ENCODE results near the gene HOXA13. TPM values are rescaled to one million over a fixed set of nuclear protein-coding genes. Genes with fewer than 3 reads are reported as not detected.
A peak's percentile ranks its signal among the peaks of the same experiment; 100 is the strongest.

Gene HOXA13
- total RNA-seq, 4 donors from 2014 or later, result 0.63 to 1.5 (median 0.72) TPM

DNA sequence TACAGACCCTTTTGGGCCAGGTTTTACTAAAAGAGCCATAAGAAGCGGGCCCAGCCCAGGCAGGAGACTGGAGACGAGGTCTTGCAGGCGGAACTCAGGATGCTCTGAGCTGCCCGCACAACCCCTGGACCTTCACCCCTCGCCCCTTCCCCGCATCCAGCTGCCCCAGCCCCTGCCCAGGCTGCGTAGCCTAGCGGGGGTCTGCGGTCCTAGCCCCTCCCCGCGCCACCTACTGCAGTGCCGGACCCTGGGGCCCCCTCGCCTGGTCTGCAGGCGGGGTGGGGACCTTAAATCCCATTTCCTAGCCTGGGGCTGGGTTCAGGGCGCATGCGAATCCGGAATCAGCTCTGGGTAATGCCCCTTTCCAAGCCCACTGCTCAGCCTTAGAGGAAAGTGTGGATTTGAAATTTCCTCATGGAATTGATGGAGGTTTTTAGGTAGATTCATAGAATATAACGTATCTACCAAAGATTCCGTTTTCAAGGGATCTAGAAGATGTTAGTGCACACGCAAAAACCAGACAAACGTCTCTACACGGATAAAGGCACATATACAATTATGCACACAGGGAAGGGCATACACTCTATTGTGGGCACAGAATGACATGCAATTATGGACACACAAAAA is 47.0 kb downstream of the HOXA13 start:
- 38 to 52% methylated on average over 17 to 19 of the region's 22 CpGs for WGBS, 2 donors
- Histone ChIP-seq H3K36me3 (no peaks in the 10 kb centered on the region), H3K4me1 (peaks cover 0 to 77% (median 21%) of the 10 kb centered on the region in 4 donors), H3K27me3 (peaks cover 0 to 97% of the 10 kb centered on the region in 2 donors), H3K9me3 (no peaks in the 10 kb centered on the region), H3K4me3 (peak overlapping the region; percentile 38 to 58 (median 42)), H3K27ac (peak overlapping the region; percentile 60 to 88 (median 88))
- TF ChIP-seq EP300 (IDR thresholded peaks at IDR 0.05) (no peak), POLR2A (IDR thresholded peaks at IDR 0.05) (no peak)
- TF ChIP-seq, protein P1, sequence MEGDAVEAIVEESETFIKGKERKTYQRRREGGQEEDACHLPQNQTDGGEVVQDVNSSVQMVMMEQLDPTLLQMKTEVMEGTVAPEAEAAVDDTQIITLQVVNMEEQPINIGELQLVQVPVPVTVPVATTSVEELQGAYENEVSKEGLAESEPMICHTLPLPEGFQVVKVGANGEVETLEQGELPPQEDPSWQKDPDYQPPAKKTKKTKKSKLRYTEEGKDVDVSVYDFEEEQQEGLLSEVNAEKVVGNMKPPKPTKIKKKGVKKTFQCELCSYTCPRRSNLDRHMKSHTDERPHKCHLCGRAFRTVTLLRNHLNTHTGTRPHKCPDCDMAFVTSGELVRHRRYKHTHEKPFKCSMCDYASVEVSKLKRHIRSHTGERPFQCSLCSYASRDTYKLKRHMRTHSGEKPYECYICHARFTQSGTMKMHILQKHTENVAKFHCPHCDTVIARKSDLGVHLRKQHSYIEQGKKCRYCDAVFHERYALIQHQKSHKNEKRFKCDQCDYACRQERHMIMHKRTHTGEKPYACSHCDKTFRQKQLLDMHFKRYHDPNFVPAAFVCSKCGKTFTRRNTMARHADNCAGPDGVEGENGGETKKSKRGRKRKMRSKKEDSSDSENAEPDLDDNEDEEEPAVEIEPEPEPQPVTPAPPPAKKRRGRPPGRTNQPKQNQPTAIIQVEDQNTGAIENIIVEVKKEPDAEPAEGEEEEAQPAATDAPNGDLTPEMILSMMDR (IDR thresholded peaks at IDR 0.05), result no peak
- no peak for DNase-seq (ENCODE audit: low spot score in 2 of 2)

DNA sequence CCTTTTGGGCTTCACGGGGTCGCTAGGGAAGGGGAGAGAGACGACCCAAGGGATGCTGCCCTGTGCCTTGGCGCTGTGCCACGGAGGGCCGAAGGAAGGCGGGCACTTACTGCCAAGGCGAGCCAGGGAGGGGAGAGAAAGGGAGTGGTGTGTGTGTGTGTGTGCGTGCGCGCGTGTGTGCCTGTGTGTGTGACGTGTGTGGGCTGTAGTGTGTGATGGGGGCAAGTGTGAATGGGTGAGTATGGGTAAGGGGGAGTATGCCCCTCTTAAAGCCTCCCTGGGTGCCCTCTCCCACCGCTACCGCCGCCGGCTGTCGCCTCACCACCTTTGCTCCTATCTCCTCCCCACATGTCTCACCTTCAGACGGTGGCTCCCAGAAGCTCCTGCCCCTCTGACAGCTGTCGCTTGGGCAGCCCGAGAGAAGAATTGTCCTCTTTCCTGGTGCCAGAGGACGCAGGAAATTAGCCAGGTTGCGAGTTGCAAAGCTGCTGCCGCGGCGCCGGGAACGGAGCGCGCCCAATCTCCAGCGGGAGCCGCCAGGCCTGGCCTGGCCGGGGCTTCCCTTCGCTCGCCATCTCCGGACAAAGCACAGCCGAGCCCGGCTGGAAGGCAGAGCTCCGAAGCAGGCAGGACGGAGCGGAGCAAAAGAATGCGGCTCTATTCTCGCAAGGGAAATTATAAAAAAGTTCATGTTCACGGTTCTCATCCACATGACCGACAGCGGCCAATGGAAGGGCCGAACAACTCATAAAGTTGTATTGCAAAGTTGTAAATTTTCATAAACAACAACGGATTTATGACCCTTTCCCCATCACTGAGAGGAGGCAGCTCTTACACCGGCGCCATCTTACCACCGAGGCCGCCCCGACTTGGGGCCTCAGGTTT is 47.7 kb downstream of the HOXA13 start, which contains the start of gene HOXA3:
HOXA3 (minus strand) TSS at position 653 of the 885 bp plus-strand sequence. CDS start 41,943 bp downstream, outside the sequence.
- Histone ChIP-seq H3K27me3 (peaks cover 0 to 98% of the 10 kb centered on the region in 2 donors), H3K36me3 (no peaks in the 10 kb centered on the region), H3K27ac (peak within 1 kb of the TSS; percentile 60 to 88 (median 88)), H3K9me3 (no peaks in the 10 kb centered on the region), H3K4me1 (peaks cover 0 to 84% (median 23%) of the 10 kb centered on the region in 4 donors), H3K4me3 (peak within 1 kb of the TSS; percentile 38 to 58 (median 42))
- DNase-seq (ENCODE audit: low spot score in 2 of 2), result no peak
- TF ChIP-seq POLR2A (IDR thresholded peaks at IDR 0.05) (peak in 1 of 2 donors; percentile 47), EP300 (IDR thresholded peaks at IDR 0.05) (peak in 1 of 2 donors; percentile 85)
- TF ChIP-seq, protein P1 (IDR thresholded peaks at IDR 0.05), result no peak
- 2 to 3% methylated on average over 45 to 53 of the region's 53 CpGs for WGBS, 2 donors

DNA sequence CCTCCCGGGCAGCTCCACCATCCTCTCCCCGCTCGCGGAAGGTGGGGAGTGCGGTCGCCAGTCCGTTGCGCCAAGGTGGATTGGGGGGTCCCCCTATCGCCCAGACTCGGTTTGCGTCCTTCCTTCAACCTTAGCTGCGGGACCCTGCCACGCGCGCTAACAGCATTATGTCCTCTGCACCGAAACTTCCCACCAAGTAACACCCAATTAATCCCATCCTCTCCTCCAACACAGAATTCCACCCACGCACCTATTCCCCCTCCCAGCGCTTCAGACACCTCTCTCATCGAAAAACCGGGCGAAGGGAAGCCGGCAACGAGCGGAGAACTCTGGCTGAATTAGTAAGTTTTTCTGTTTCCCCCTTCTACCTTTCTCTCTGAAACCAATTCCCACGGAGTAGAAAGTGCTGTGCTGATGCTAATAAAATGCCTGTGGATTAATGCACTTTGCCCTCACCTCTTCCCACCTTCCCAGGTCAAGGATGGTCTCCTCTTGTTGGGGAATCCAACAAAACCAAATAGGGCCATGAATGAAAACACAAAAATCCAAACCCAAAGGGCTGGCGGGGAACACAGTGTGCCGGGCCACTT is 48.5 kb downstream of the HOXA13 start:
- peaks cover 0 to 98% of the 10 kb centered on the region in 2 donors for H3K27me3 ChIP-seq
- TF ChIP-seq EP300 (IDR thresholded peaks at IDR 0.05) (no peak), POLR2A (IDR thresholded peaks at IDR 0.05) (no peak)
- TF ChIP-seq, protein P1 (IDR thresholded peaks at IDR 0.05), result no peak
- peaks cover 0 to 84% (median 23%) of the 10 kb centered on the region in 4 donors for H3K4me1 ChIP-seq
- H3K36me3 ChIP-seq, result no peaks in the 10 kb centered on the region
- H3K27ac ChIP-seq, result peak overlapping the region; percentile 60 to 88 (median 88)
- no peak for DNase-seq (ENCODE audit: low spot score in 2 of 2)
- WGBS, 2 donors, result 2 to 3% methylated on average over 26 to 27 of the region's 27 CpGs
- no peaks in the 10 kb centered on the region for H3K9me3 ChIP-seq
- peak overlapping the region; percentile 38 to 58 (median 42) for H3K4me3 ChIP-seq

DNA sequence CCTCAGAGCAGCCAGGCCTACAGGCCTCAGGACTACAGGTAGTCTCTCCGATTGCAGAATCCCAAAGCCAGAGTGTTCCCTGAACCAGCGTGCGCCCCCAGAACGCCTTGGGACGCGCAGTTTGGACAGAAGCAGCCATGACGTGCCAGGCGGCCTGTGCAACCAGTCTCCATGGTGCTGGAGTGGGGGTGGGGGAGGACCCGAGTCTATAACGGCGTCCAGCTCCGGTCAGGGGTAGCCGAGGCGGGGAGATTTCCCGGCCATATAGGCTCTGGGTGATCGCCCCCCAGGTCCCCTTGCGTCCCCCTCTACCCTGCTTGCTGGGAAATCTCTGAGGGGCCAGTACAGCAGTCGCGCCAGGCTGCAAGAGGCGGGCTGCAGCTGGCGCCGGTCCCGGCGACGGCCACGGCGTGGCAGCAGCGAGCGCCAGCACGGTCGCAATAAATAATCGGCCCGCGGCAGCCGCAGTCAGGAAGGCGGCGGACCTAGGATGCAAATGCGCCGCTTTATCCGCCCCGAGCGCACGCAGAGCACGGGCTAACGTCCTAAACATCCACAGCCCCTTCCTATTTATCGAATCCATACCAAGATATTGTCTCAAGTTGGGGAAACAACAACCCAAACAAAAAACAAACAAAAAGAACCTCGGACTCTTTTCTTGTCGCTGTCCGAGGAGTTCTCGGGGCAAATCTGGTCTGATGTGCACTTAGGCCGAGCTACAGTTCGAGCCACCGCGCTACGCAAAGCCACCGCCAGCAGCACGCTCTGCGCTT is 49.1 kb downstream of the HOXA13 start:
- Histone ChIP-seq H3K27ac (peak overlapping the region in 3 of 4 donors; percentile 87 to 88 (median 88)), H3K27me3 (peaks cover 0 to 98% of the 10 kb centered on the region in 2 donors), H3K4me1 (peaks cover 0 to 77% (median 19%) of the 10 kb centered on the region in 4 donors), H3K4me3 (peak overlapping the region; percentile 38 to 58 (median 42)), H3K36me3 (no peaks in the 10 kb centered on the region), H3K9me3 (no peaks in the 10 kb centered on the region)
- TF ChIP-seq POLR2A (IDR thresholded peaks at IDR 0.05) (peak; percentile 28 to 71), EP300 (IDR thresholded peaks at IDR 0.05) (peak in 1 of 2 donors; percentile 88)
- TF ChIP-seq, protein P1 (IDR thresholded peaks at IDR 0.05), result peak; percentile 84 to 94 (median 88)
- 0 to 1% methylated on average over 50 of the region's 58 CpGs for WGBS, 2 donors
- DNase-seq (ENCODE audit: low spot score in 2 of 2), result no peak

Data from tibial nerve (tissue), 4 donors.